Ectodermal cell (in vitro differentiated cells): Measurements from ENCODE around the gene PYHIN1.
A peak's percentile ranks its signal among the peaks of the same experiment; 100 is the strongest.
"Not testable (repeated sequence)": the region's sequence is repeated elsewhere in the genome, so short reads cannot be mapped to it uniquely, and the experiment has no call there.

Experiments
- H3K27ac ChIP-seq: 2 replicates; pipeline ENCODE4 v1.7.0; 2013; ENCODE audit warnings: mild to moderate bottlenecking, low read depth, low read length; ENCODE audit not compliant: insufficient read depth, poor library complexity, severe bottlenecking
- H3K27me3 ChIP-seq: 2 replicates; pipeline ENCODE4 v1.7.0; 2013; ENCODE audit warnings: mild to moderate bottlenecking, low read length; ENCODE audit not compliant: insufficient read depth, control insufficient read depth, poor library complexity, severe bottlenecking
- H3K36me3 ChIP-seq: one replicate; pipeline ENCODE4 v1.7.0; 2013; ENCODE audit warnings: low read length; ENCODE audit not compliant: control insufficient read depth, insufficient read depth
- H3K4me1 ChIP-seq: one replicate; pipeline ENCODE4 v1.7.0; 2013; ENCODE audit warnings: low read length; ENCODE audit not compliant: control insufficient read depth, insufficient read depth
- H3K4me3 ChIP-seq: 2 replicates; pipeline ENCODE4 v1.7.0; 2013; ENCODE audit warnings: low read depth, low read length, control low read depth; ENCODE audit not compliant: insufficient read depth
- H3K9me3 ChIP-seq: 2 replicates; pipeline ENCODE4 v1.7.0; 2013; ENCODE audit warnings: mild to moderate bottlenecking, low read length, moderate library complexity; ENCODE audit not compliant: control insufficient read depth
- WGBS, 2 experiments: methylation state at CpG; one replicate each; pipeline ENCODE4 v1.1.7; 2013; ENCODE audit warnings: missing lambda C conversion rate in 2 of 2; 5-methylcytosine and 5-hydroxymethylcytosine counted together

Gene PYHIN1

GRCh38 chr1:158999316-159000069 is 68.1 kb downstream of the PYHIN1 start:
- no peaks in the 10 kb centered on the region for H3K36me3 ChIP-seq
- peak overlapping the region; percentile 46 for H3K4me3 ChIP-seq
- WGBS, 2 experiments: 0% methylated on average over 11 of the region's 11 CpGs
- H3K27ac ChIP-seq: peak overlapping the region; percentile 95
- no peaks in the 10 kb centered on the region for H3K9me3 ChIP-seq
- H3K4me1 ChIP-seq: no peaks in the 10 kb centered on the region
- H3K27me3 ChIP-seq: no peaks in the 10 kb centered on the region

- 2 to 3% methylated on average over 6 of the region's 6 CpGs for WGBS, 2 experiments
- H3K4me1 ChIP-seq: peaks cover under 1% of the 10 kb centered on the region
- H3K36me3 ChIP-seq: no peaks in the 10 kb centered on the region
- peak overlapping the region; percentile 95 for H3K27ac ChIP-seq
- H3K4me3 ChIP-seq: peak overlapping the region; percentile 46
- no peaks in the 10 kb centered on the region for H3K27me3 ChIP-seq
- no peaks in the 10 kb centered on the region for H3K9me3 ChIP-seq
Measured at GRCh38 chr1:159000070-159000409, 68.7 kb downstream of the PYHIN1 start.

GRCh38 chr1:159000625-159001024 is 69.3 kb downstream of the PYHIN1 start:
- H3K36me3 ChIP-seq: no peaks in the 10 kb centered on the region
- H3K27me3 ChIP-seq: no peaks in the 10 kb centered on the region
- peaks cover 6% of the 10 kb centered on the region for H3K4me1 ChIP-seq
- no peaks in the 10 kb centered on the region for H3K9me3 ChIP-seq
- H3K4me3 ChIP-seq: peak overlapping the region; percentile 46
- no peak overlapping the region for H3K27ac ChIP-seq
- WGBS, 2 experiments: 0% methylated on average over 1 of the region's 1 CpG

- peaks cover 17% of the 10 kb centered on the region for H3K4me1 ChIP-seq
- no peaks in the 10 kb centered on the region for H3K9me3 ChIP-seq
- H3K27me3 ChIP-seq: no peaks in the 10 kb centered on the region
- H3K4me3 ChIP-seq: no peak overlapping the region
- no peak overlapping the region for H3K27ac ChIP-seq
- H3K36me3 ChIP-seq: no peaks in the 10 kb centered on the region
Measured at GRCh38 chr1:159005161-159005560, 73.8 kb downstream of the PYHIN1 start.

- Histone ChIP-seq H3K4me1 (peaks cover 17% of the 10 kb centered on the region), H3K27me3 (no peaks in the 10 kb centered on the region), H3K9me3 (no peaks in the 10 kb centered on the region), H3K36me3 (no peaks in the 10 kb centered on the region), H3K4me3 (no peak overlapping the region), H3K27ac (no peak overlapping the region)
- 5 to 12% methylated on average over 6 of the region's 6 CpGs for WGBS, 2 experiments
Measured at GRCh38 chr1:159005676-159006075, 74.3 kb downstream of the PYHIN1 start.

GRCh38 chr1:159006210-159006807 is 75.0 kb downstream of the PYHIN1 start:
- H3K9me3 ChIP-seq, H3K36me3 ChIP-seq, H3K4me3 ChIP-seq, H3K27ac ChIP-seq, H3K27me3 ChIP-seq: not testable (repeated sequence)
- WGBS, 2 experiments: 6 to 8% methylated on average over 8 to 11 of the region's 11 CpGs
- peaks cover 17% of the 10 kb centered on the region for H3K4me1 ChIP-seq

GRCh38 chr1:159007726-159008125 is 76.4 kb downstream of the PYHIN1 start:
- Histone ChIP-seq H3K27ac (no peak overlapping the region), H3K4me1 (peaks cover 17% of the 10 kb centered on the region), H3K36me3 (no peaks in the 10 kb centered on the region), H3K4me3 (no peak overlapping the region), H3K27me3 (no peaks in the 10 kb centered on the region), H3K9me3 (no peaks in the 10 kb centered on the region)

GRCh38 chr1:159008744-159009188 is 77.4 kb downstream of the PYHIN1 start:
- Histone ChIP-seq H3K27me3 (no peaks in the 10 kb centered on the region), H3K4me1 (peaks cover 17% of the 10 kb centered on the region), H3K36me3 (no peaks in the 10 kb centered on the region), H3K4me3 (no peak overlapping the region), H3K27ac (no peak overlapping the region), H3K9me3 (no peaks in the 10 kb centered on the region)
- WGBS, 2 experiments: 92 to 93% methylated on average over 4 of the region's 4 CpGs

GRCh38 chr1:159009287-159009686 is 77.9 kb downstream of the PYHIN1 start:
- H3K4me1 ChIP-seq: peaks cover 17% of the 10 kb centered on the region
- no peaks in the 10 kb centered on the region for H3K36me3 ChIP-seq
- no peak overlapping the region for H3K4me3 ChIP-seq
- WGBS, 2 experiments: 96 to 100% methylated on average over 2 of the region's 2 CpGs
- no peaks in the 10 kb centered on the region for H3K9me3 ChIP-seq
- no peaks in the 10 kb centered on the region for H3K27me3 ChIP-seq
- no peak overlapping the region for H3K27ac ChIP-seq

- H3K4me3 ChIP-seq: no peak within 1 kb of the TSS
- no peaks in the 10 kb centered on the region for H3K36me3 ChIP-seq
- no peak within 1 kb of the TSS for H3K27ac ChIP-seq
- WGBS, 2 experiments: 80 to 83% methylated on average over 5 of the region's 5 CpGs
- H3K27me3 ChIP-seq: no peaks in the 10 kb centered on the region
- H3K9me3 ChIP-seq: no peaks in the 10 kb centered on the region
- peaks cover 17% of the 10 kb centered on the region for H3K4me1 ChIP-seq
Measured at GRCh38 chr1:159009704-159010361, 78.5 kb downstream of the PYHIN1 start, which contains the start of gene IFI16. Gene IFI16, plus strand, starts transcription at chr1:159009907. Its CDS starts 4,774 bp downstream, at chr1:159014681.
